ENCODE results near the gene ACTR10. TPM values are rescaled to one million over a fixed set of nuclear protein-coding genes. Genes with fewer than 3 reads are reported as not detected.

Gene ACTR10
- total and polyA plus RNA-seq, 2 donors (not counting 1 experiment from before 2014, with no cell fraction given): 50.7 to 121 TPM

DNA sequence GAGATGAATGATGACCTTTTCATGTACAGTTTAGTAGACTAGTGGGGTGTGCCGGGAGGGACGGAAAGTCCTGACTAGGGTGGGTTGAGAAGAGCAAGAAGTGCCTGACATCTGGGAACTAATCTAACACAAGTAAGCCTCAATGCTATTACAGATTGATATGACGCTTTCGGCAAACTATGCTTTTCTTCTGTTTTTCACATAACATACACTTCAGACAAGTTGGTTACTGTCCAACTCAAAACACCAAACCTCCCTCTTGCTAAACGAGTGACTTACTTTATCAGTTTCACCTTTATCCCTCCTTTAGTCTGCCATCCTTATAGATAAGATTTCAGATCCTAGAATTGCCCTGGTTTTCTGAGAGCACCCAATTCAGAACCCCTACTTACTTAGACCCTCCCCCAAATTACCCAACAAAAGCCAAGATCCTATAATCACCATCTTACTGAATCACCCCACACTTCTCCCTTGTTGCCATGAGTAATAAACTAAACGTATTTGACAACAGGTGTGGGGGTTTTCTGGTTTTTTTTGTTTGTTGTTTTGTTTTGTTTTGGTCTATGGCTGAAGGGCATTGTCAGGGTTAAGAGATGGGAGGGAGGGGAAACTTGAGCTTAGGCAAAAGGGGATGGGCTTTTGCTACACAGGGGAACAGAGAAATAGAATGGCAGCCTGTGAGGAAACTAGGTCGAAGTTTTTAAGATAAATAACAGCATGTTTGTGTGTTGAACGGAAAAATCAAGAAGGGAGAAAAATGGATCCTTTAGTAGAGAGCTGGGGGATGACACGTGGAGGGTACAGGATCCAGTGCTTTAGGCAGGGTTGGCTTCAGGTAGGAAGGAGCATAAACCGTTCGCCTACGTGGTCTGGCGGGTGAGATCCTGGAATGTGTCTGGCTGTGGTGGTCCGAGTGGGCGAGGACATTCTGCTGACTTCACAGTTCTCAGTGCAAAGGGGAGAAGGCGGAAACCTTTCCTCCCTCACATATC is 38.6 kb downstream of the ACTR10 start:
- Histone ChIP-seq H3K27me3 (ENCODE audit: control insufficient read depth, insufficient read depth, low read length) (no peaks in the 10 kb centered on the region), H2AFZ (ENCODE audit: low read length) (peak overlapping the region; percentile 84), H3K36me3 (ENCODE audit: control insufficient read depth, insufficient read depth, low read length) (no peaks in the 10 kb centered on the region), H3K4me1 (ENCODE audit: control insufficient read depth, extremely low read depth, insufficient read depth, low read length) (peaks cover 2% of the 10 kb centered on the region), H4K20me1 (ENCODE audit: control insufficient read depth, extremely low read depth, insufficient read depth, low read length) (no peaks in the 10 kb centered on the region), H3K9me3 (ENCODE audit: control insufficient read depth, insufficient read depth, low read depth, low read length) (no peaks in the 10 kb centered on the region), H3K79me2 (ENCODE audit: control insufficient read depth, insufficient read depth, low read length) (no peaks in the 10 kb centered on the region), H3K9ac (ENCODE audit: insufficient read depth, low read length) (no peak overlapping the region), H3K4me2 (ENCODE audit: extremely low read depth, insufficient read depth, low read length) (peak overlapping the region; percentile 91), H3K27ac (ENCODE audit: insufficient read depth, low read length) (peak overlapping the region; percentile 29), H3K4me3 (replicated peaks in 1 of 4; ENCODE audit: control extremely low read depth in 1 of 4, insufficient read depth in 1 of 4, low read depth in 3 of 4, low read length in 4 of 4) (peak overlapping the region; percentile 47 to 90 (median 78))
- no peak for TF ChIP-seq EZH2 (IDR thresholded peaks at IDR 0.05; ENCODE audit: low read length, missing control alignments)
- TF ChIP-seq, protein P1, sequence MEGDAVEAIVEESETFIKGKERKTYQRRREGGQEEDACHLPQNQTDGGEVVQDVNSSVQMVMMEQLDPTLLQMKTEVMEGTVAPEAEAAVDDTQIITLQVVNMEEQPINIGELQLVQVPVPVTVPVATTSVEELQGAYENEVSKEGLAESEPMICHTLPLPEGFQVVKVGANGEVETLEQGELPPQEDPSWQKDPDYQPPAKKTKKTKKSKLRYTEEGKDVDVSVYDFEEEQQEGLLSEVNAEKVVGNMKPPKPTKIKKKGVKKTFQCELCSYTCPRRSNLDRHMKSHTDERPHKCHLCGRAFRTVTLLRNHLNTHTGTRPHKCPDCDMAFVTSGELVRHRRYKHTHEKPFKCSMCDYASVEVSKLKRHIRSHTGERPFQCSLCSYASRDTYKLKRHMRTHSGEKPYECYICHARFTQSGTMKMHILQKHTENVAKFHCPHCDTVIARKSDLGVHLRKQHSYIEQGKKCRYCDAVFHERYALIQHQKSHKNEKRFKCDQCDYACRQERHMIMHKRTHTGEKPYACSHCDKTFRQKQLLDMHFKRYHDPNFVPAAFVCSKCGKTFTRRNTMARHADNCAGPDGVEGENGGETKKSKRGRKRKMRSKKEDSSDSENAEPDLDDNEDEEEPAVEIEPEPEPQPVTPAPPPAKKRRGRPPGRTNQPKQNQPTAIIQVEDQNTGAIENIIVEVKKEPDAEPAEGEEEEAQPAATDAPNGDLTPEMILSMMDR (conservative IDR thresholded peaks at IDR 0.05 in 1 of 2, IDR thresholded peaks at IDR 0.05 in 1 of 2; ENCODE audit: low read depth in 1 of 2, low read length in 2 of 2): no peak
- peak; percentile 27 to 29 for DNase-seq (ENCODE audit: low read depth in 2 of 2)

- peak overlapping the region; percentile 28 for H3K9ac ChIP-seq (ENCODE audit: insufficient read depth, low read length)
- H4K20me1 ChIP-seq (ENCODE audit: control insufficient read depth, extremely low read depth, insufficient read depth, low read length): no peaks in the 10 kb centered on the region
- H3K9me3 ChIP-seq (ENCODE audit: control insufficient read depth, insufficient read depth, low read depth, low read length): no peaks in the 10 kb centered on the region
- H3K4me1 ChIP-seq (ENCODE audit: control insufficient read depth, extremely low read depth, insufficient read depth, low read length): peaks cover 2% of the 10 kb centered on the region
- peak overlapping the region; percentile 84 for H2AFZ ChIP-seq (ENCODE audit: low read length)
- no peaks in the 10 kb centered on the region for H3K36me3 ChIP-seq (ENCODE audit: control insufficient read depth, insufficient read depth, low read length)
- no peaks in the 10 kb centered on the region for H3K27me3 ChIP-seq (ENCODE audit: control insufficient read depth, insufficient read depth, low read length)
- peak overlapping the region; percentile 98 for H3K4me2 ChIP-seq (ENCODE audit: extremely low read depth, insufficient read depth, low read length)
- no peaks in the 10 kb centered on the region for H3K79me2 ChIP-seq (ENCODE audit: control insufficient read depth, insufficient read depth, low read length)
- H3K27ac ChIP-seq (ENCODE audit: insufficient read depth, low read length): peak overlapping the region; percentile 29
- TF ChIP-seq, protein P1 (conservative IDR thresholded peaks at IDR 0.05 in 1 of 2, IDR thresholded peaks at IDR 0.05 in 1 of 2; ENCODE audit: low read depth in 1 of 2, low read length in 2 of 2): no peak
- no peak for TF ChIP-seq EZH2 (IDR thresholded peaks at IDR 0.05; ENCODE audit: low read length, missing control alignments)
- peak; percentile 50 to 78 for DNase-seq (ENCODE audit: low read depth in 2 of 2)
- H3K4me3 ChIP-seq (replicated peaks in 1 of 4; ENCODE audit: control extremely low read depth in 1 of 4, insufficient read depth in 1 of 4, low read depth in 3 of 4, low read length in 4 of 4): peak overlapping the region; percentile 68 to 94 (median 82)
Observed at GRCh38 chr14:58239244-58240195, 39.6 kb downstream of the ACTR10 start.

Data from fibroblast of lung (primary cell).